Kidney glomerular epithelial cell (primary cell): ENCODE measurements around the gene CACNA1G.
A peak's percentile ranks its signal among the peaks of the same experiment; 100 is the strongest.

Experiments used
- DNase-seq: peaks from one replicate; lab custom pipeline; 2025; lab: John Stamatoyannopoulos, UW

The CACNA1G gene

GRCh38 chr17:50548831-50549230 lies 11.7 kb upstream of the CACNA1G start:
- no peak for DNase-seq

GRCh38 chr17:50549256-50549941 lies 11.1 kb upstream of the CACNA1G start:
- DNase-seq = no peak

GRCh38 chr17:50549969-50550368 lies 10.5 kb upstream of the CACNA1G start:
- DNase-seq = no peak

- peak; percentile 48 for DNase-seq
Measured at GRCh38 chr17:50550661-50551432, 9.7 kb upstream of the CACNA1G start.

GRCh38 chr17:50551433-50551815 lies 9.1 kb upstream of the CACNA1G start:
- no peak for DNase-seq

- DNase-seq = no peak
Measured at GRCh38 chr17:50551884-50552283, 8.6 kb upstream of the CACNA1G start.

- DNase-seq = no peak
Measured at GRCh38 chr17:50554201-50554600, 6.3 kb upstream of the CACNA1G start.

GRCh38 chr17:50556803-50557202 lies 3.7 kb upstream of the CACNA1G start:
- no peak for DNase-seq

- DNase-seq = no peak
Measured at GRCh38 chr17:50557630-50558029, 2.9 kb upstream of the CACNA1G start.

GRCh38 chr17:50558091-50558490 lies 2.4 kb upstream of the CACNA1G start:
- no peak for DNase-seq

- no peak for DNase-seq
Measured at GRCh38 chr17:50558581-50558940, 2.0 kb upstream of the CACNA1G start.

GRCh38 chr17:50558941-50559614 lies 1.4 kb upstream of the CACNA1G start:
- no peak for DNase-seq

GRCh38 chr17:50559674-50560184 lies 786 bp upstream of the CACNA1G start:
- DNase-seq = no peak

- DNase-seq = no peak
Measured at GRCh38 chr17:50560931-50561745, 623 bp downstream of the CACNA1G start.

GRCh38 chr17:50561746-50562141 lies 1.2 kb downstream of the CACNA1G start:
- no peak for DNase-seq

GRCh38 chr17:50562242-50563091 lies 2.0 kb downstream of the CACNA1G start:
- DNase-seq = no peak

GRCh38 chr17:50563092-50563511 lies 2.6 kb downstream of the CACNA1G start:
- no peak for DNase-seq

- no peak for DNase-seq
Measured at GRCh38 chr17:50564916-50565315, 4.4 kb downstream of the CACNA1G start.

- no peak for DNase-seq
Measured at GRCh38 chr17:50565402-50566350, 5.2 kb downstream of the CACNA1G start.

- DNase-seq = no peak
Measured at GRCh38 chr17:50566886-50567285, 6.4 kb downstream of the CACNA1G start.
